Endodermal cell (in vitro differentiated cells): ENCODE measurements around the gene ERGIC1. TPM values are rescaled to one million over a fixed set of nuclear protein-coding genes. Genes with fewer than 3 reads are reported as not detected.
A peak's percentile ranks its signal among the peaks of the same experiment; 100 is the strongest.

Experiments used
- DNase-seq: peaks from one replicate; pipeline ENCODE4 v3.0.0-alpha.2; 2017
- H3K27ac ChIP-seq: 2 replicates; pipeline ENCODE4 v1.5.1; 2013; ENCODE audit warnings: mild to moderate bottlenecking, low read depth, low read length, moderate library complexity
- H3K27me3 ChIP-seq: 2 replicates; pipeline ENCODE4 v1.6.1; 2013; ENCODE audit warnings: mild to moderate bottlenecking, low read length, moderate library complexity; ENCODE audit not compliant: insufficient read depth, control insufficient read depth, poor library complexity, severe bottlenecking
- H3K36me3 ChIP-seq: 2 replicates; pipeline ENCODE4 v1.7.0; 2013; ENCODE audit warnings: mild to moderate bottlenecking, low read length, moderate library complexity; ENCODE audit not compliant: control insufficient read depth, insufficient read depth
- H3K4me1 ChIP-seq: one replicate; pipeline ENCODE4 v1.7.0; 2013; ENCODE audit warnings: low read length; ENCODE audit not compliant: control insufficient read depth, insufficient read depth
- H3K4me3 ChIP-seq: 2 replicates; pipeline ENCODE4 v1.5.1; 2013; ENCODE audit warnings: mild to moderate bottlenecking, low read length, moderate library complexity
- H3K9ac ChIP-seq: 2 replicates; pipeline ENCODE4 v1.6.1; 2013; ENCODE audit warnings: mild to moderate bottlenecking, low read length, moderate library complexity; ENCODE audit not compliant: poor library complexity, severe bottlenecking; ENCODE audit errors: extremely low read depth
- H3K9me3 ChIP-seq: 2 replicates; pipeline ENCODE4 v1.6.1; 2013; ENCODE audit warnings: mild to moderate bottlenecking, low read length, moderate library complexity; ENCODE audit not compliant: control insufficient read depth
- H3K27ac Mint-ChIP-seq: 2 replicates; pipeline ENCODE4 v1.8.0; 2020; ENCODE audit warnings: mixed read lengths
- H3K27me3 Mint-ChIP-seq: 2 replicates; pipeline ENCODE4 v1.8.0; 2021; ENCODE audit warnings: mild to moderate bottlenecking, mixed read lengths; ENCODE audit not compliant: insufficient read depth
- H3K36me3 Mint-ChIP-seq: 2 replicates; pipeline ENCODE4 v1.8.0; 2020; ENCODE audit warnings: low read depth, mixed read lengths
- H3K4me1 Mint-ChIP-seq: 2 replicates; pipeline ENCODE4 v1.8.0; 2020; ENCODE audit warnings: mixed read lengths
- H3K4me3 Mint-ChIP-seq: 2 replicates; pipeline ENCODE4 v1.8.0; 2020; ENCODE audit warnings: mild to moderate bottlenecking, moderate library complexity, mixed read lengths
- H3K9me3 Mint-ChIP-seq: 2 replicates; pipeline ENCODE4 v1.8.0; 2020; ENCODE audit warnings: mild to moderate bottlenecking, mixed read lengths
- WGBS, 2 experiments: methylation state at CpG; one replicate each; pipeline versions ENCODE4 v1.1.5 to v1.1.7; 2013; ENCODE audit warnings: missing lambda C conversion rate in 2 of 2, mixed read lengths in 1 of 2; ENCODE audit not compliant: insufficient coverage in 1 of 2, insufficient read length in 1 of 2; 5-methylcytosine and 5-hydroxymethylcytosine counted together
- long read RNA-seq, 4 experiments: library from polyadenylated mRNA in 2 of 4; library from RNA in 1 of 4; library from capped mRNA in 1 of 4; stranded (forward) in 3 of 4; unstranded in 1 of 4; transcript quantifications; one replicate each; pipeline ENCODE4 v2.0.0, GENCODE V29; 2020 to 2021; ENCODE audit warnings: inconsistent platforms in 1 of 4
- polyA plus RNA-seq, 2 experiments: library from polyadenylated mRNA; stranded (reverse); fragments of 50-300 nt; gene quantifications; one replicate each; pipeline ENCODE4 v1.2.3, GENCODE V29; 2013
- total RNA-seq, 2 donors: library from RNA; stranded (reverse); fragmentation: NEBNext Ultra II Directional in 1 of 2; extraction: Animal tissue kit (Norgen Biotek cat#: 25700) in 1 of 2; gene quantifications; 2 replicates in 1 of 2; 3 replicates in 1 of 2; pipeline ENCODE4 v1.2.1, GENCODE V29; 2021
- TF ChIP-seq, protein P1 (sequence below): fragments of 200-600 bp; sonication (generic); conservative IDR thresholded peaks from 2 replicates; pipeline ENCODE4 v1.5.0; 2021; ENCODE audit warnings: antibody characterized with exemption, mild to moderate bottlenecking

The ERGIC1 gene, protein sequence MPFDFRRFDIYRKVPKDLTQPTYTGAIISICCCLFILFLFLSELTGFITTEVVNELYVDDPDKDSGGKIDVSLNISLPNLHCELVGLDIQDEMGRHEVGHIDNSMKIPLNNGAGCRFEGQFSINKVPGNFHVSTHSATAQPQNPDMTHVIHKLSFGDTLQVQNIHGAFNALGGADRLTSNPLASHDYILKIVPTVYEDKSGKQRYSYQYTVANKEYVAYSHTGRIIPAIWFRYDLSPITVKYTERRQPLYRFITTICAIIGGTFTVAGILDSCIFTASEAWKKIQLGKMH
- 10 to 100 TPM; 81.9 to 94.8 TPM for total RNA-seq
- 79.3 TPM for polyA plus RNA-seq (2013, experiment 1 of 2)
- 73.2 TPM for polyA plus RNA-seq (2013, experiment 2 of 2)
- long read RNA-seq, experiment 1, transcript ERGIC1-202 (10 exons, 2,881 nt), result major isoform, 15 of 47 reads
- long read RNA-seq, experiment 1, partial matches to known transcripts, result 28 of 47 reads
- long read RNA-seq, experiment 1, other reads (novel, unspliced or antisense), result 2 of 47 reads
- long read RNA-seq, experiment 2, transcript ERGIC1-202 (10 exons, 2,881 nt), result major isoform, 52 of 67 reads
- long read RNA-seq, experiment 2, partial matches to known transcripts, result 2 of 67 reads
- long read RNA-seq, experiment 2, other reads (novel, unspliced or antisense), result 13 of 67 reads
- long read RNA-seq, experiment 3, transcript ERGIC1-202 (10 exons, 2,881 nt), result major isoform, 14 of 35 reads
- long read RNA-seq, experiment 3, partial matches to known transcripts, result 12 of 35 reads
- long read RNA-seq, experiment 3, other reads (novel, unspliced or antisense), result 9 of 35 reads
- long read RNA-seq, experiment 4, partial matches to known transcripts, result 10 of 18 reads
- long read RNA-seq, experiment 4, other reads (novel, unspliced or antisense), result 4 of 18 reads

DNA sequence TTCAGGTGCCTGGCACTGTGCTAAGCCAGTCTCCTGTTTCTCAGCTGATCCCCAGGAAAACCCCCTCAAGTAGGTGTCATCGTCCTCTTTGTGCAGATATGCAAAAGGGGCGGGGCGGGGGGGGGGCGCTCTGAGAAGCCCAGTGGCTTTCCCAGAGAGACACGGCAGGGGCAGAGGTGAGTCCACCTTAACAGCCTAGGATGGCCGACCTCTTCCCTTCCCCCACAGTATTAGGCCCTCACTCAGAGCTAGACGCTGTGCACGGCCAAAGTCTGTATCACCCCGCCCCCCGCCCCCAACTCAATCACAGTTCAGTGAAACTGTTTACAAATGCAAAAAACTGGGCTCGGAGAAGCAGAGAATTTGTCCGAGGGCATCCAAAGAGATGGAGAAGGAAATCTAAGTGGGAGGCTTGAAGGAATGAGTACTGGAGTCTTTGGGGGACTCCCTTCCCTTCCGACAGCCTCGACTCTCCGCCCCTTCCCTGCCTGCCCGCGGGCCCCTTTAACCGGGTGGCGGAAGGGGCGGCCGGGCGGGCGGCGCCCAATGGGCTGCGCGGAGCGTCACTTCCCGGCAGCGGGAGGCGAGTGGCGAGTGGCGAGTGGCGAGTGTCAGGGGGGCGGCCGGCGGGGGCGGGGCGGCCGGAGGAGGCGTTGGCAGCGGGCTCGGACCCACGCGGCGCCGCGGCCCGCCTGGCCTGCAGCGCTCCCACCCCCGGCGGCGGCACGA lies at the start of gene ERGIC1:
TSS of gene ERGIC1 (plus strand) at position 566 of the 729 bp plus-strand sequence. CDS start at position 729, 163 bp downstream.
- H3K4me3 Mint-ChIP-seq, result peak within 1 kb of the TSS; percentile 77
- peaks cover 12% of the 10 kb centered on the region for H3K36me3 ChIP-seq
- H3K27me3 Mint-ChIP-seq, result no peaks in the 10 kb centered on the region
- TF ChIP-seq, protein P1, sequence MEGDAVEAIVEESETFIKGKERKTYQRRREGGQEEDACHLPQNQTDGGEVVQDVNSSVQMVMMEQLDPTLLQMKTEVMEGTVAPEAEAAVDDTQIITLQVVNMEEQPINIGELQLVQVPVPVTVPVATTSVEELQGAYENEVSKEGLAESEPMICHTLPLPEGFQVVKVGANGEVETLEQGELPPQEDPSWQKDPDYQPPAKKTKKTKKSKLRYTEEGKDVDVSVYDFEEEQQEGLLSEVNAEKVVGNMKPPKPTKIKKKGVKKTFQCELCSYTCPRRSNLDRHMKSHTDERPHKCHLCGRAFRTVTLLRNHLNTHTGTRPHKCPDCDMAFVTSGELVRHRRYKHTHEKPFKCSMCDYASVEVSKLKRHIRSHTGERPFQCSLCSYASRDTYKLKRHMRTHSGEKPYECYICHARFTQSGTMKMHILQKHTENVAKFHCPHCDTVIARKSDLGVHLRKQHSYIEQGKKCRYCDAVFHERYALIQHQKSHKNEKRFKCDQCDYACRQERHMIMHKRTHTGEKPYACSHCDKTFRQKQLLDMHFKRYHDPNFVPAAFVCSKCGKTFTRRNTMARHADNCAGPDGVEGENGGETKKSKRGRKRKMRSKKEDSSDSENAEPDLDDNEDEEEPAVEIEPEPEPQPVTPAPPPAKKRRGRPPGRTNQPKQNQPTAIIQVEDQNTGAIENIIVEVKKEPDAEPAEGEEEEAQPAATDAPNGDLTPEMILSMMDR, result no peak
- H3K4me1 Mint-ChIP-seq, result peaks cover 32% of the 10 kb centered on the region
- peak; percentile 94 for DNase-seq
- H3K27me3 ChIP-seq, result no peaks in the 10 kb centered on the region
- peaks cover 3% of the 10 kb centered on the region for H3K36me3 Mint-ChIP-seq
- no peaks in the 10 kb centered on the region for H3K9me3 ChIP-seq
- H3K9ac ChIP-seq, result peak within 1 kb of the TSS; percentile 68
- H3K27ac Mint-ChIP-seq, result peak within 1 kb of the TSS; percentile 91
- peak within 1 kb of the TSS; percentile 60 for H3K27ac ChIP-seq
- WGBS, 2 experiments, result 1 to 3% methylated on average over 5 to 51 of the region's 53 CpGs
- no peaks in the 10 kb centered on the region for H3K9me3 Mint-ChIP-seq
- peaks cover 27% of the 10 kb centered on the region for H3K4me1 ChIP-seq
- peak within 1 kb of the TSS; percentile 91 for H3K4me3 ChIP-seq

DNA sequence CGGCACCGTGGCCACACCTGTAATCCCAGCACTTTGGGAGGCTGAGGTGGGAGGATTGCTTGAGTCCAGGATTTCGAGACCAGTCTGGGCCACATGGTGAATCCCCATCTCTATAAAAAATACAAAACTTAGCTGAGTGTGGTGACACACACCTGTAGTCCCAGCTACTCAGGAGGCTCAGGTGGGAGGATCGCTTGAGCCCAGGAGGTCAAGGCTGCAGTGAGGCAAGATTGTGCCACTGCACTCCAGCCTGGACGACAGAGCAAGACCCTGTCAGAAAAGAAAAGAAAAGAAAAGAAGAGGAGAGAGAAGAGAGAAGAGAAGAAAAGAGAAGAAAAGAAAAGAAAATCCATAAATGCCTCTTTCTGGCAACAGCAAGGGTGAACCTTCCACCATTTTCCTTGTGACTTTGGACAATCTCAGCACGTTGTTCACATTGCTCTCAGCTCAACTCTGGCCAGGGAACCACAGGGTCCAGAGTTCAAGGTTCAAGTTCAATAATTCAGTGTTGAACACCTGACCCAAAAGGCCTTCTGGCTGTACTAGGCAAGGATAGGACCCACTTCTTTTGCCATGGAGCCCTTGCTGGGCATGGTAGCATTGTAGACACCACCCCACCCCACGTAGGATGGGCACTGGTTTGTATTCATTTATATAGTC lies 48.5 kb upstream of the ERGIC1 start:
- no peak for DNase-seq
- TF ChIP-seq, protein P1, result no peak
- Histone ChIP-seq H3K4me1 (peaks cover 15% of the 10 kb centered on the region), H3K9ac (no peak overlapping the region), H3K4me3 (no peak overlapping the region), H3K27ac (no peak overlapping the region), H3K36me3 (no peaks in the 10 kb centered on the region), H3K9me3 (no peaks in the 10 kb centered on the region), H3K27me3 (no peaks in the 10 kb centered on the region)
- Mint-ChIP-seq H3K9me3 (peaks cover 1% of the 10 kb centered on the region), H3K4me3 (no peak overlapping the region), H3K4me1 (peaks cover 9% of the 10 kb centered on the region), H3K36me3 (no peaks in the 10 kb centered on the region), H3K27ac (no peak overlapping the region), H3K27me3 (peaks cover 2% of the 10 kb centered on the region)
- 83 to 93% methylated on average over 6 to 7 of the region's 7 CpGs for WGBS, 2 experiments
